Mononuclear cell (primary cell): ENCODE results near the gene CILP2. TPM values are rescaled to one million over a fixed set of nuclear protein-coding genes. Genes with fewer than 3 reads are reported as not detected.

Experiments used
- H3K27me3 ChIP-seq: 2 replicates; pipeline ENCODE4 v1.6.0; 2011; ENCODE audit warnings: low read length, control low read depth; ENCODE audit not compliant: insufficient read depth
- H3K4me1 ChIP-seq: 2 replicates; pipeline ENCODE4 v1.5.1; 2011; ENCODE audit warnings: mild to moderate bottlenecking, low read length, control low read depth; ENCODE audit not compliant: insufficient read depth
- H3K4me3 ChIP-seq: 2 replicates; pipeline ENCODE4 v1.5.1; 2011; ENCODE audit warnings: mild to moderate bottlenecking, low read length, moderate library complexity
- H3K9me3 ChIP-seq: 2 replicates; pipeline ENCODE4 v1.5.1; 2011; ENCODE audit warnings: low read depth, mild to moderate bottlenecking, control low read depth, low read length
- total RNA-seq: library from RNA; depleted of rRNA; stranded (reverse); fragments of >200 nt; gene quantifications from one replicate; pipeline ENCODE4 v1.2.3, GENCODE V29; 2012

CILP2 gene
- total RNA-seq, 1 donor = 0.31 TPM

- Histone ChIP-seq H3K9me3 (no peaks in the 10 kb centered on the region), H3K27me3 (no peaks in the 10 kb centered on the region), H3K4me3 (no peak overlapping the region), H3K4me1 (no peaks in the 10 kb centered on the region)
These were observed 16.3 kb downstream of the CILP2 start for GRCh38 chr19:19554074-19555023.

GRCh38 chr19:19558055-19558454 lies 20.0 kb downstream of the CILP2 start:
- Histone ChIP-seq H3K9me3 (no peaks in the 10 kb centered on the region), H3K27me3 (no peaks in the 10 kb centered on the region), H3K4me3 (no peak overlapping the region), H3K4me1 (no peaks in the 10 kb centered on the region)

- Histone ChIP-seq H3K27me3 (no peaks in the 10 kb centered on the region), H3K4me1 (no peaks in the 10 kb centered on the region), H3K4me3 (no peak overlapping the region), H3K9me3 (no peaks in the 10 kb centered on the region)
These were observed 20.6 kb downstream of the CILP2 start for GRCh38 chr19:19558636-19559035.

GRCh38 chr19:19559931-19560330 lies 21.9 kb downstream of the CILP2 start:
- no peaks in the 10 kb centered on the region for H3K4me1 ChIP-seq

GRCh38 chr19:19561946-19562664 lies 24.0 kb downstream of the CILP2 start:
- Histone ChIP-seq H3K9me3 (no peaks in the 10 kb centered on the region), H3K4me3 (no peak overlapping the region), H3K27me3 (no peaks in the 10 kb centered on the region), H3K4me1 (no peaks in the 10 kb centered on the region)

More at GRCh38 chr19:19559931-19560330, 21.9 kb downstream of the CILP2 start:
- H3K27me3 ChIP-seq = no peaks in the 10 kb centered on the region
- no peak overlapping the region for H3K4me3 ChIP-seq
- H3K9me3 ChIP-seq = no peaks in the 10 kb centered on the region

- H3K4me1 ChIP-seq = no peaks in the 10 kb centered on the region
- no peak overlapping the region for H3K4me3 ChIP-seq
- no peaks in the 10 kb centered on the region for H3K9me3 ChIP-seq
- no peaks in the 10 kb centered on the region for H3K27me3 ChIP-seq
These were observed 24.7 kb downstream of the CILP2 start for GRCh38 chr19:19562665-19563347.

- Histone ChIP-seq H3K9me3 (no peaks in the 10 kb centered on the region), H3K4me1 (no peaks in the 10 kb centered on the region), H3K4me3 (no peak overlapping the region), H3K27me3 (no peaks in the 10 kb centered on the region)
These were observed 25.3 kb downstream of the CILP2 start for GRCh38 chr19:19563348-19563848.

GRCh38 chr19:19566306-19566705 lies 28.2 kb downstream of the CILP2 start:
- Histone ChIP-seq H3K27me3 (no peaks in the 10 kb centered on the region), H3K4me3 (no peak overlapping the region), H3K4me1 (no peaks in the 10 kb centered on the region)

GRCh38 chr19:19567391-19567790 lies 29.3 kb downstream of the CILP2 start:
- no peak overlapping the region for H3K4me3 ChIP-seq
- no peaks in the 10 kb centered on the region for H3K4me1 ChIP-seq

More at GRCh38 chr19:19566306-19566705, 28.2 kb downstream of the CILP2 start:
- no peaks in the 10 kb centered on the region for H3K9me3 ChIP-seq

GRCh38 chr19:19568802-19569756 lies 31.0 kb downstream of the CILP2 start:
- Histone ChIP-seq H3K4me1 (no peaks in the 10 kb centered on the region), H3K9me3 (no peaks in the 10 kb centered on the region)

More at GRCh38 chr19:19567391-19567790, 29.3 kb downstream of the CILP2 start:
- Histone ChIP-seq H3K9me3 (no peaks in the 10 kb centered on the region), H3K27me3 (no peaks in the 10 kb centered on the region)

GRCh38 chr19:19570571-19570970 lies 32.5 kb downstream of the CILP2 start:
- Histone ChIP-seq H3K4me3 (no peak overlapping the region), H3K4me1 (no peaks in the 10 kb centered on the region), H3K9me3 (no peaks in the 10 kb centered on the region), H3K27me3 (no peaks in the 10 kb centered on the region)

More at GRCh38 chr19:19568802-19569756, 31.0 kb downstream of the CILP2 start:
- Histone ChIP-seq H3K4me3 (no peak overlapping the region), H3K27me3 (no peaks in the 10 kb centered on the region)

- Histone ChIP-seq H3K27me3 (no peaks in the 10 kb centered on the region), H3K4me3 (no peak overlapping the region), H3K4me1 (no peaks in the 10 kb centered on the region)
These were observed 33.2 kb downstream of the CILP2 start for GRCh38 chr19:19571071-19571786.

GRCh38 chr19:19575411-19575810 lies 37.3 kb downstream of the CILP2 start:
- Histone ChIP-seq H3K4me3 (no peak overlapping the region), H3K9me3 (no peaks in the 10 kb centered on the region), H3K4me1 (no peaks in the 10 kb centered on the region), H3K27me3 (no peaks in the 10 kb centered on the region)

More at GRCh38 chr19:19571071-19571786, 33.2 kb downstream of the CILP2 start:
- H3K9me3 ChIP-seq = no peaks in the 10 kb centered on the region
